ENCODE results near the gene GIPC2. TPM values are rescaled to one million over a fixed set of nuclear protein-coding genes. Genes with fewer than 3 reads are reported as not detected.
"Not testable (repeated sequence)": the region's sequence is repeated elsewhere in the genome, so short reads cannot be mapped to it uniquely, and the experiment has no call there.

The GIPC2 gene
- total RNA-seq, 1 donor from 2014 or later = 2.9 TPM

- DNase-seq = no peak
- intact Hi-C loops (cut with DNase I) = no loop called here
- no peak for ATAC-seq
- no peak overlapping the region for H3K27ac ChIP-seq
- H3K27me3 ChIP-seq (ENCODE audit: low read depth) = no peaks in the 10 kb centered on the region
- TF ChIP-seq CTCF (IDR thresholded peaks at IDR 0.05) = no peak
- H3K4me1 ChIP-seq = no peaks in the 10 kb centered on the region
- no peak overlapping the region for H3K4me3 ChIP-seq
- no peaks in the 10 kb centered on the region for H3K36me3 ChIP-seq
- no peaks in the 10 kb centered on the region for H3K9me3 ChIP-seq
Observed at GRCh38 chr1:78075621-78076020, 29.9 kb downstream of the GIPC2 start.

- Histone ChIP-seq H3K4me3 (no peak overlapping the region), H3K27ac (no peak overlapping the region), H3K27me3 (ENCODE audit: low read depth) (no peaks in the 10 kb centered on the region), H3K4me1 (no peaks in the 10 kb centered on the region), H3K36me3 (no peaks in the 10 kb centered on the region), H3K9me3 (no peaks in the 10 kb centered on the region)
- no peak for TF ChIP-seq CTCF (IDR thresholded peaks at IDR 0.05)
- ATAC-seq = no peak
- no peak for DNase-seq
- intact Hi-C loops (cut with DNase I) = no loop called here
Observed at GRCh38 chr1:78078358-78078757, 32.6 kb downstream of the GIPC2 start.

GRCh38 chr1:78079580-78079979 is 33.8 kb downstream of the GIPC2 start:
- H3K4me1 ChIP-seq = no peaks in the 10 kb centered on the region
- H3K9me3 ChIP-seq = no peaks in the 10 kb centered on the region
- no peak for DNase-seq
- no peak overlapping the region for H3K27ac ChIP-seq
- intact Hi-C loops (cut with DNase I) = no loop called here
- ATAC-seq = no peak
- no peak for TF ChIP-seq CTCF (IDR thresholded peaks at IDR 0.05)
- no peaks in the 10 kb centered on the region for H3K36me3 ChIP-seq
- H3K4me3 ChIP-seq = no peak overlapping the region
- no peaks in the 10 kb centered on the region for H3K27me3 ChIP-seq (ENCODE audit: low read depth)

GRCh38 chr1:78080767-78081166 is 35.0 kb downstream of the GIPC2 start:
- DNase-seq = no peak
- ATAC-seq = no peak
- Histone ChIP-seq H3K36me3 (no peaks in the 10 kb centered on the region), H3K9me3 (no peaks in the 10 kb centered on the region), H3K27me3 (ENCODE audit: low read depth) (no peaks in the 10 kb centered on the region), H3K4me3 (peak overlapping the region; percentile 20), H3K27ac (no peak overlapping the region), H3K4me1 (no peaks in the 10 kb centered on the region)
- TF ChIP-seq CTCF (IDR thresholded peaks at IDR 0.05) = no peak
- intact Hi-C loops (cut with DNase I) = no loop called here

- TF ChIP-seq CTCF (IDR thresholded peaks at IDR 0.05) = no peak
- Histone ChIP-seq H3K27me3 (ENCODE audit: low read depth) (no peaks in the 10 kb centered on the region), H3K36me3 (no peaks in the 10 kb centered on the region), H3K9me3 (peaks cover 10% of the 10 kb centered on the region), H3K27ac (no peak overlapping the region), H3K4me3 (no peak overlapping the region), H3K4me1 (no peaks in the 10 kb centered on the region)
- ATAC-seq (no peak), DNase-seq (no peak)
- intact Hi-C loops (cut with DNase I) = no loop called here
Observed at GRCh38 chr1:78081980-78082860, 36.5 kb downstream of the GIPC2 start.

GRCh38 chr1:78084639-78085038 is 38.9 kb downstream of the GIPC2 start:
- intact Hi-C loops (cut with DNase I); H3K36me3 ChIP-seq; H3K4me1 ChIP-seq; H3K27ac ChIP-seq; ATAC-seq; H3K4me3 ChIP-seq; H3K27me3 ChIP-seq (ENCODE audit: low read depth); DNase-seq: not testable (repeated sequence)
- H3K9me3 ChIP-seq = peaks cover 10% of the 10 kb centered on the region

All from lower lobe of right lung (tissue), 2 donors.